ENCODE measurements around the gene MYBPC1. TPM values are rescaled to one million over a fixed set of nuclear protein-coding genes. Genes with fewer than 3 reads are reported as not detected.
A peak's percentile ranks its signal among the peaks of the same experiment; 100 is the strongest.

The MYBPC1 gene
- total RNA-seq, 6 experiments from 2014 or later = 0.07 to 6.3 (median 0.66) TPM; not detected in 1

DNA sequence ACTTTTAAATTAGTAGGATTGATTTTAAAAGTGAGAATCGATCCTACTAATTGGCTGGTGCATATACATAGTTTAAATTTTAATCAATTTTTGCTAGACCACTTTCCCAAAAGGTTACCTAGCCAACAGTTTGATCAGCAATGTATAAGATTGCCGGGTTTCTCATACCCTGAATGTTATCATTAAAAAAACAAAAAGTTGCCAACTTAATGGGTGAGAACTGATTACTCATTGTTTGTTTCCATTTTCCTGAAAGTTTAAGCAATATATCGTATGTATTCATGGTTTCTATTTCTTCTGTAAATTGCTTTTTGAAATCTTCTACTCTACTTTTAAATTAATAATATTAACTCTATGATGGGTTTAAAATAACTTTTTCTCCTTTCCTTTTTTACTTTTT, 4.4 kb upstream of the MYBPC1 start:
- 62% methylated on average over 3 of the region's 3 CpGs for WGBS (ENCODE audit: insufficient coverage, low coverage, low lambda C conversion rate, missing lambda C conversion rate)
- no peaks in the 10 kb centered on the region for H3K36me3 ChIP-seq
- ATAC-seq (no peak), DNase-seq (no peak)
- no peak for TF ChIP-seq POLR2A (IDR thresholded peaks at IDR 0.05)
- H3K4me1 ChIP-seq = no peaks in the 10 kb centered on the region
- intact Hi-C loops (cut with DNase I) = no loop called here
- no peaks in the 10 kb centered on the region for H3K9me3 ChIP-seq
- no peak overlapping the region for H3K4me3 ChIP-seq
- H3K27me3 ChIP-seq = no peaks in the 10 kb centered on the region
- H3K27ac ChIP-seq = no peak overlapping the region

DNA sequence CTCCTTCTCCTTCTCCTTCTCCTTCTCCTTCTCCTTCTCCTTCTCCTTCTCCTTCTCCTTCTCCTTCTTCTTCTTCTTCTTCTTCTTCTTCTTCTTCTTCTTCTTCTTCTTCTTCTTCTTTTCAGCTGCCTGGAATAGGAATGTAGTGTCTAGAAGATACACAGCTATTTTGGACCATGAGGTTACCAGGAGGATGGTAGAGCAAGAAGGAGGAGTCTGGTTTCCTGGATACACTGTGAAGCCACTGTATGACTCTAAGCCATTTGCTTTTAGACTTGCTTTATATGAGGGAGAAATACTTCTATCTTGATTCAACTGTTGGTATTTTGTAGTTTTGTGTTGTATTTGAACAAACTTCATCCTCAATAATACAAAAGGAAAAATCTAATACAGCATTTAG, 3.0 kb upstream of the MYBPC1 start:
- H3K4me1 ChIP-seq = no peaks in the 10 kb centered on the region
- intact Hi-C loops (cut with DNase I) = no loop called here
- H3K27me3 ChIP-seq = no peaks in the 10 kb centered on the region
- TF ChIP-seq, protein P1, sequence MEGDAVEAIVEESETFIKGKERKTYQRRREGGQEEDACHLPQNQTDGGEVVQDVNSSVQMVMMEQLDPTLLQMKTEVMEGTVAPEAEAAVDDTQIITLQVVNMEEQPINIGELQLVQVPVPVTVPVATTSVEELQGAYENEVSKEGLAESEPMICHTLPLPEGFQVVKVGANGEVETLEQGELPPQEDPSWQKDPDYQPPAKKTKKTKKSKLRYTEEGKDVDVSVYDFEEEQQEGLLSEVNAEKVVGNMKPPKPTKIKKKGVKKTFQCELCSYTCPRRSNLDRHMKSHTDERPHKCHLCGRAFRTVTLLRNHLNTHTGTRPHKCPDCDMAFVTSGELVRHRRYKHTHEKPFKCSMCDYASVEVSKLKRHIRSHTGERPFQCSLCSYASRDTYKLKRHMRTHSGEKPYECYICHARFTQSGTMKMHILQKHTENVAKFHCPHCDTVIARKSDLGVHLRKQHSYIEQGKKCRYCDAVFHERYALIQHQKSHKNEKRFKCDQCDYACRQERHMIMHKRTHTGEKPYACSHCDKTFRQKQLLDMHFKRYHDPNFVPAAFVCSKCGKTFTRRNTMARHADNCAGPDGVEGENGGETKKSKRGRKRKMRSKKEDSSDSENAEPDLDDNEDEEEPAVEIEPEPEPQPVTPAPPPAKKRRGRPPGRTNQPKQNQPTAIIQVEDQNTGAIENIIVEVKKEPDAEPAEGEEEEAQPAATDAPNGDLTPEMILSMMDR (IDR thresholded peaks at IDR 0.05) = no peak
- TF ChIP-seq POLR2A (IDR thresholded peaks at IDR 0.05) = no peak
- no peaks in the 10 kb centered on the region for H3K36me3 ChIP-seq
- H3K4me3 ChIP-seq = no peak overlapping the region
- DNase-seq = no peak
- no peaks in the 10 kb centered on the region for H3K9me3 ChIP-seq
- H3K27ac ChIP-seq = no peak overlapping the region
- ATAC-seq = no peak

DNA sequence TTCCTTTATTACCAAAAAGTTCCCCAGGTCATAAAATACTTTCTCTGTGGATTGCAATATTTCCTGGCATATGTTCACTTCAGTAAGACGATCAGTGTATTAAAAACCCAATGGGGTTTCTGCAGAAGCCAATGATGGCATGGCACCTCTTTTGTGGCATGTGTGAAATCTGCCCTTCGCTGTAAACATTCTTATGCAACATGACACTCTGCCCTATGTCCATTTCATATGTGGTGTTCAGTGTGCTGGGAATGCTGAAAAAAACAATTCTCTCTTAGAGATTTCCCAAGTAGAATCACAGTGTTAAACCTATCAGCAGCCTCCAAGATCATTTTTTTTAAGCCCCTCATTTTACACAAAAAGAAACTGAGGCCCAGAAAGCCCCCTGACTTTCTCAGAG, 2.3 kb upstream of the MYBPC1 start:
- 58% methylated on average over 2 of the region's 2 CpGs for WGBS (ENCODE audit: insufficient coverage, low coverage, low lambda C conversion rate, missing lambda C conversion rate)
- Histone ChIP-seq H3K27me3 (no peaks in the 10 kb centered on the region), H3K36me3 (no peaks in the 10 kb centered on the region), H3K4me1 (no peaks in the 10 kb centered on the region), H3K4me3 (no peak overlapping the region), H3K9me3 (no peaks in the 10 kb centered on the region), H3K27ac (no peak overlapping the region)
- DNase-seq (no peak), ATAC-seq (peak in 2 of 4 donors; percentile 30 to 54)
- no peak for TF ChIP-seq POLR2A (IDR thresholded peaks at IDR 0.05)
- intact Hi-C loops (cut with DNase I) = no loop called here

DNA sequence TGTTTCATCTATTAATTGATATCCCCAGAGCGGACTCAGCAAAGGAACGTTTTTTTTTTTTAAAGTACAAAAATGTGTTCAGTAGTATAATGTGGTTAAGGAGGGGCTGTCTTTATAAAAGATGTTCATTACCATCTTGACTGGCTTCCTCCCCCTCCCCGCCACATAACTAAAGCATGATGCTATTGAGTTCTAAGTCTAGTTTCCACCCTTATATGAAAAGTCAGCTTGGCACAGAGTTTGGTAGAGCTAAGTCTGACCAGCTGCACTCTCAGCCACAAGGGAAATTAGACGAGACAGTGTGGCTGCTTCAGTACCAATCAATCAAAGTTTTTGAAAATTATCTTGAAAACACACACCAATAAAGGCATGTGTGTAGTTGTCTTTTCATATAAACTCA, 1.9 kb upstream of the MYBPC1 start:
- intact Hi-C loops (cut with DNase I) = no loop called here
- TF ChIP-seq POLR2A (IDR thresholded peaks at IDR 0.05) = no peak
- TF ChIP-seq, protein P1 (IDR thresholded peaks at IDR 0.05) = no peak

DNA sequence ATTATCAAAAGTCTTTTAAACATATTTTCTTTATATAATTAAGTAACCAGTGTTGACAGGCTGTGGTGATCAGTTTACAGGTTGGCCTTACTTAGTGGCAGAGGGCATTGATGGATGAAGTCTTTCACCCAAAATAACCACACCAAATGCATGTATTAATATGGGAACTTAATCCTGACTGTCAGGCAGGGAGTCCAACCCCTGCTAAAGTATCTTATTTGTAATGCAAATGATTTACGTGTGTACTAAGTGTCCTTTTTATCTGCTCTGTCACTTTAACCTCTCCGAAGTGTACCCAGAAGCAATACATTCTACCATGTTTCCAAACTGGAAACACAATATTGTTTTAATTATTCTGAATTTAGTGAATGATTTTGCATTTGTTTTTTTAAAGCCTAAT, 1.4 kb downstream of the MYBPC1 start:
- H3K27ac ChIP-seq = no peak overlapping the region
- no peak for DNase-seq
- WGBS (ENCODE audit: insufficient coverage, low coverage, low lambda C conversion rate, missing lambda C conversion rate) = 63% methylated on average over 2 of the region's 2 CpGs
- H3K9me3 ChIP-seq = no peaks in the 10 kb centered on the region
- H3K4me3 ChIP-seq = no peak overlapping the region
- no peak for TF ChIP-seq POLR2A (IDR thresholded peaks at IDR 0.05)
- TF ChIP-seq, protein P1 (IDR thresholded peaks at IDR 0.05) = no peak
- no peaks in the 10 kb centered on the region for H3K36me3 ChIP-seq
- no peaks in the 10 kb centered on the region for H3K4me1 ChIP-seq
- no peak for ATAC-seq
- intact Hi-C loops (cut with DNase I) = no loop called here
- no peaks in the 10 kb centered on the region for H3K27me3 ChIP-seq

More for the DNA sequence above, 1.9 kb upstream of the MYBPC1 start:
- Histone ChIP-seq H3K27ac (no peak overlapping the region), H3K4me3 (no peak overlapping the region), H3K27me3 (no peaks in the 10 kb centered on the region), H3K9me3 (no peaks in the 10 kb centered on the region), H3K4me1 (no peaks in the 10 kb centered on the region), H3K36me3 (no peaks in the 10 kb centered on the region)
- no peak for ATAC-seq
- no peak for DNase-seq
- 27% methylated on average over 3 of the region's 4 CpGs for WGBS (ENCODE audit: insufficient coverage, low coverage, low lambda C conversion rate, missing lambda C conversion rate)

DNA sequence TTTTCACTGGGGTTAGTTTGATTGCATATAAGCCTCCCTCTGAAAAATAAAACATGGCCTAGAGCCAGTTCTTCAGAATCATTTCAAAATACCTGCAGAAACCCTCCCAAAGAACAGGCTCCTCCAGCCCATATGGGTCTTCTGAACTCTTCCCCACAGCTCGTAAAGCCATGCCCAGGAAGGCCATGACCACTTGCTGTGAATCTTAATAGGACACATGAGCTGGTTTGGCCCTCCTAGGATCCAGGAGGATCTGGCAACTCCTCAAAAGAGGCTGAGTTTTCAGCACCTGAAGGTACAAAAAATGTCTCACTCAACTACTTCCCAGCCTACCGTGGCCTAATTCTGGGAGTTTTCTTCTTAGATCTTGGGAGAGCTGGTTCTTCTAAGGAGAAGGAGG, 2.4 kb downstream of the MYBPC1 start:
- H3K36me3 ChIP-seq = no peaks in the 10 kb centered on the region
- no peaks in the 10 kb centered on the region for H3K9me3 ChIP-seq
- H3K4me1 ChIP-seq = no peaks in the 10 kb centered on the region
- DNase-seq (no peak), ATAC-seq (no peak)
- H3K27ac ChIP-seq = no peak overlapping the region
- H3K27me3 ChIP-seq = no peaks in the 10 kb centered on the region
- H3K4me3 ChIP-seq = no peak overlapping the region
- WGBS (ENCODE audit: insufficient coverage, low coverage, low lambda C conversion rate, missing lambda C conversion rate) = 69% methylated on average over 2 of the region's 2 CpGs
- TF ChIP-seq, protein P1 (IDR thresholded peaks at IDR 0.05) = no peak
- no peak for TF ChIP-seq POLR2A (IDR thresholded peaks at IDR 0.05)
- intact Hi-C loops (cut with DNase I) = no loop called here
